Hippocampal formation (tissue), 2 donors: ENCODE data around the gene ZNF688.
"Not testable (repeated sequence)": the region's sequence is repeated elsewhere in the genome, so short reads cannot be mapped to it uniquely, and the experiment has no call there.

Source experiments
- DNase-seq, 2 donors: peaks; one replicate each; lab custom pipeline; 2025; lab: John Stamatoyannopoulos, UW

The ZNF688 gene

DNA sequence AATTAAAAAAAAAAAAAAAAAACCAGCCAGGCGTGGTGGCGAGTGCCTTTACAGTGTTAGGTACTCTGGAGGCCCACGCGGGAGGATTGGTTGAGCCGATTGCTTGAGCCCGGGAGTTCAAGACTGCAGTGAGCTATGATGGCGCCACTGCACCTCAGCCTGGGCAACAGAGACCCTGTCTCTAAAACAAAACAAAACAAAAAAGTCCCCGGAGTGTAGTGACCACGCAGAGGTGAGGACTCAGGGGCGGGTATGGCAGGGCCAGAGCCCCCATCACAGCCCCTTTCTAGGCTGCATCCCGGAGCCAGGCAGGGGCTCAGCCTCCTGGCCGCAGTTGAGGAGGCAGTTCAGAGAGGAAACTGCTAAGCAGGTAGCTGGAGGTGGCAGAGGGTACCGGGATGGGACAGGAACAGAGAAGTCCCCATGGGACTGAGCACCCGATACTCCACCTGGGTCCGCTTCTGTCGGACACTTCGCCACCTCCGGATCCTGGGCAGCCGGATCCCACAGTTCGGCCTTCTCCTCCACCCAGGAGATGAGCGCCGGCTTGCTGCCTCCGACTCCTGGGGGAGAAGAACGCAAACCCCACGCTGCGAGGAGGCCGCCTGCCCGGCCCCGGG lies 37.7 kb downstream of the ZNF688 start:
- no peak for DNase-seq

DNA sequence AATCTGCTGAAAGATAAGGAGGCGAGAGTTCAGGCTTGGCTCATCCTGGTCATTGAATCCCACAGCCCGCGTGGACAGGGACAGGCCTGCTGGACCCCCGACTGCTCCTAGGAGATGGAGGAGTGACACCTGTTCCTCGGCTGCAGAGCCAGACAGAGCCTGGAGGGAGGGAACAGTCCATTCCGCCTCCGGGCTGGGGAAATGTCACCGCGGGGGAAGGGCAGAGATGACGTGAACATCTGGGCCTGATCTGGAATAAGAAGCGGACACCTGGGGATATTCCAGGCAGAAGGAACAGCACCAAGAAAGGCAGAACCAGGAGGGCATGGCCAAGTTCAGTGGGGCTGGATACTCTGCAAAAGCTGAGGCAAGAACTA lies 38.4 kb downstream of the ZNF688 start:
- DNase-seq, result no peak

GRCh38 chr16:30532285-30533145 lies 39.0 kb downstream of the ZNF688 start:
- DNase-seq, result no peak

- no peak for DNase-seq
Observed at GRCh38 chr16:30530163-30531037, 41.1 kb downstream of the ZNF688 start.

- DNase-seq, result no peak
Observed at GRCh38 chr16:30528799-30529457, 42.6 kb downstream of the ZNF688 start.

GRCh38 chr16:30527635-30528178 lies 43.8 kb downstream of the ZNF688 start:
- DNase-seq, result peak in 1 of 2 donors; percentile 48

- peak; percentile 95 to 98 for DNase-seq
Observed at GRCh38 chr16:30526823-30527634, 44.5 kb downstream of the ZNF688 start.

GRCh38 chr16:30526137-30526822 lies 45.2 kb downstream of the ZNF688 start, which contains the start of gene ZNF768:
Gene ZNF768 (minus strand): TSS chr16:30526566. CDS start chr16:30526413, 153 bp downstream.
- DNase-seq, result peak in 1 of 2 donors; percentile 61

DNA sequence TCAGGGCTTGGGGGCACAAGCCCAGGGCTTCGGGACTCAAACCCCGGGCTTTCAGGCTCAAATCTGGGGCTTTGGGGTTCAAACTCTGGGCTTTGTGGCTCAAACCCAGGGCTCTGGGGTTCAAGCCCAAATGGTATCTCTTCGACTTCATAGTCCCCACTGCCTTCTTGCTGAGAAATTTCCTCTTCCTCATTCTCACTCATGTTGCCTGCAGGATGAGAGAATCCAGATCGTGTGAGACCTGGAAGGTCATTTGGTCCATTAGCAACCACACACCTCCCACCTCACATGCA lies 45.7 kb downstream of the ZNF688 start:
- DNase-seq, result no peak

DNA sequence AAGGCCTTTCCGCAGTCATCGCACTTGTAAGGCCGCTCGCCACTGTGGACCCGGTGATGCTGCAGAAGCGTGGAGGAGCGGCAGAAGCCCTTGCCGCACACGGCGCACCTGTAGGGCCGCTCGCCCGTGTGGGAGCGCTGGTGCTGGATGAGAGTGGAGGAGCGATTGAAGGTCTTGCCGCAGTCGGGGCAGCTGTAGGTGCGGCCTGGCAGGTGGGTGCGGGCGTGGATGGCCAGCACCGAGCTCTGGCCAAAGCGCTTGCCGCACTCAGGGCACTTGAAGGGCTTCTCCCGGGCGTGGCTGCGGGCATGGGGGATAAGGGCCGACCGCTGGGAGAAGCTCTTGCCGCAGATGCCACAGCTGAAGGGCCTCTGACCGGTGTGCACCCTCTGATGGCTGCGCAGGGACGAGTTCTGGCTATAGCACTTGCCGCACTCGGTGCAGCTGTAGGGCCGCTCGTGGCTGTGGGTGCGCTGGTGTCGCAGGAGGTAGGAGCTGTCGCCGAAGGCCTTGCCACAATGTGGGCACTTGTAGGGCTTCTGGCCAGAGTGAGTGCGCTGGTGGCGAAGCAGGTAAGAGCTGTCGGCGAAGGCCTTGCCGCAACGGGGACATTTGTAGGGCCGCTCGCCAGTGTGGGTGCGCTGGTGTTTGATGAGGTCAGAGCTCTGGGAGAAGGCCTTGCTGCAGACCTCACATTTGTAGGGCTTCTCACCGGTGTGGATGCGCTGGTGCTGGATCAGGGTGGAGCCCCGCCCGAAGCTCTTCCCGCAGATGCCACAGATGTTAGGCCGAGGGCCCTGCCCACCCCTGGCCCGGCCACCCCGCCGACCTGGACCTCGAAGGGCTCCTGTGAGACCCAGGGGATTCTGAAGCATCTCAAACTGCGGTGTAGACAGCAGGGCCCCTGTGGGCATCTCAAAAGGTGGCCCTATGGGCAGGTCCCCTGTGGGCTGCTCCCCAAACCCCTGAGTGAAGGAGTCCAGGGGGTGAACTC lies 46.6 kb downstream of the ZNF688 start:
- DNase-seq, result no peak

GRCh38 chr16:30523768-30524574 lies 47.5 kb downstream of the ZNF688 start:
- no peak for DNase-seq

- not testable (repeated sequence) for DNase-seq
Observed at GRCh38 chr16:30522702-30523463, 48.6 kb downstream of the ZNF688 start.

- DNase-seq, result no peak
Observed at GRCh38 chr16:30521873-30522641, 49.5 kb downstream of the ZNF688 start.

- no peak for DNase-seq
Observed at GRCh38 chr16:30521476-30521872, 50.0 kb downstream of the ZNF688 start.
